SH-SY5Y (cell line): Measurements from ENCODE around the gene BLOC1S4.

ENCODE experiments used
- GATA2 ChIP-seq: IDR thresholded peaks from 2 replicates; pipeline ENCODE4 v1.6.1; 2011; ENCODE audit warnings: mild to moderate bottlenecking, low read depth, low read length
- GATA3 ChIP-seq: IDR thresholded peaks from 2 replicates; pipeline ENCODE4 v1.6.1; 2011; ENCODE audit warnings: low read depth, mild to moderate bottlenecking, low read length, moderate library complexity

GRCh38 chr4:6727943-6728250 lies 11.9 kb downstream of the BLOC1S4 start:
- TF ChIP-seq GATA2 (no peak), GATA3 (no peak)
